Measurements from ENCODE around the gene PTPRA. TPM values are rescaled to one million over a fixed set of nuclear protein-coding genes. Genes with fewer than 3 reads are reported as not detected.

PTPRA gene
- total RNA-seq, 4 donors from 2014 or later, result 73.4 to 110 (median 93.1) TPM

GRCh38 chr20:3082955-3083952 lies 210.0 kb downstream of the PTPRA start:
- Histone ChIP-seq H3K4me3 (replicated peaks in 1 of 3) (peak overlapping the region in 1 of 3 donors; percentile 15), H3K4me1 (peaks cover 3 to 13% of the 10 kb centered on the region in 2 donors), H3K27me3 (peaks cover 7% of the 10 kb centered on the region), H3K36me3 (no peaks in the 10 kb centered on the region), H3K27ac (no peak overlapping the region), H3K9me3 (no peaks in the 10 kb centered on the region)
- 15 to 44% methylated on average over 20 to 31 of the region's 76 CpGs for WGBS, 2 donors
- intact Hi-C loops (cut with DNase I), result no loop called here
- no peak for DNase-seq
- TF ChIP-seq, protein P1, sequence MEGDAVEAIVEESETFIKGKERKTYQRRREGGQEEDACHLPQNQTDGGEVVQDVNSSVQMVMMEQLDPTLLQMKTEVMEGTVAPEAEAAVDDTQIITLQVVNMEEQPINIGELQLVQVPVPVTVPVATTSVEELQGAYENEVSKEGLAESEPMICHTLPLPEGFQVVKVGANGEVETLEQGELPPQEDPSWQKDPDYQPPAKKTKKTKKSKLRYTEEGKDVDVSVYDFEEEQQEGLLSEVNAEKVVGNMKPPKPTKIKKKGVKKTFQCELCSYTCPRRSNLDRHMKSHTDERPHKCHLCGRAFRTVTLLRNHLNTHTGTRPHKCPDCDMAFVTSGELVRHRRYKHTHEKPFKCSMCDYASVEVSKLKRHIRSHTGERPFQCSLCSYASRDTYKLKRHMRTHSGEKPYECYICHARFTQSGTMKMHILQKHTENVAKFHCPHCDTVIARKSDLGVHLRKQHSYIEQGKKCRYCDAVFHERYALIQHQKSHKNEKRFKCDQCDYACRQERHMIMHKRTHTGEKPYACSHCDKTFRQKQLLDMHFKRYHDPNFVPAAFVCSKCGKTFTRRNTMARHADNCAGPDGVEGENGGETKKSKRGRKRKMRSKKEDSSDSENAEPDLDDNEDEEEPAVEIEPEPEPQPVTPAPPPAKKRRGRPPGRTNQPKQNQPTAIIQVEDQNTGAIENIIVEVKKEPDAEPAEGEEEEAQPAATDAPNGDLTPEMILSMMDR (IDR thresholded peaks at IDR 0.05), result no peak
- TF ChIP-seq POLR2A (IDR thresholded peaks at IDR 0.05), result no peak

- Histone ChIP-seq H3K27me3 (peaks cover 7% of the 10 kb centered on the region), H3K36me3 (no peaks in the 10 kb centered on the region), H3K4me1 (peaks cover 3 to 13% of the 10 kb centered on the region in 2 donors), H3K27ac (no peak within 1 kb of the TSS), H3K9me3 (no peaks in the 10 kb centered on the region), H3K4me3 (replicated peaks in 1 of 3) (no peak within 1 kb of the TSS)
- DNase-seq, result no peak
- TF ChIP-seq POLR2A (IDR thresholded peaks at IDR 0.05), result no peak
- TF ChIP-seq, protein P1 (IDR thresholded peaks at IDR 0.05), result no peak
- intact Hi-C loops (cut with DNase I), result no loop called here
- 86 to 87% methylated on average over 21 to 27 of the region's 28 CpGs for WGBS, 2 donors
Measured at GRCh38 chr20:3084283-3084985, 211.2 kb downstream of the PTPRA start, which contains the start of gene AVP. Gene AVP, minus strand, starts transcription at chr20:3084724. Its CDS starts 50 bp downstream, at chr20:3084674.

- WGBS, 2 donors, result 92 to 94% methylated on average over 7 of the region's 7 CpGs
- Histone ChIP-seq H3K27me3 (peaks cover 7% of the 10 kb centered on the region), H3K9me3 (no peaks in the 10 kb centered on the region), H3K4me1 (peaks cover 3 to 13% of the 10 kb centered on the region in 2 donors), H3K36me3 (no peaks in the 10 kb centered on the region), H3K27ac (no peak overlapping the region), H3K4me3 (replicated peaks in 1 of 3) (no peak overlapping the region)
- no peak for TF ChIP-seq POLR2A (IDR thresholded peaks at IDR 0.05)
- TF ChIP-seq, protein P1 (IDR thresholded peaks at IDR 0.05), result no peak
- DNase-seq, result no peak
- intact Hi-C loops (cut with DNase I), result no loop called here
Measured at GRCh38 chr20:3084986-3085360, 211.7 kb downstream of the PTPRA start.

DNA sequence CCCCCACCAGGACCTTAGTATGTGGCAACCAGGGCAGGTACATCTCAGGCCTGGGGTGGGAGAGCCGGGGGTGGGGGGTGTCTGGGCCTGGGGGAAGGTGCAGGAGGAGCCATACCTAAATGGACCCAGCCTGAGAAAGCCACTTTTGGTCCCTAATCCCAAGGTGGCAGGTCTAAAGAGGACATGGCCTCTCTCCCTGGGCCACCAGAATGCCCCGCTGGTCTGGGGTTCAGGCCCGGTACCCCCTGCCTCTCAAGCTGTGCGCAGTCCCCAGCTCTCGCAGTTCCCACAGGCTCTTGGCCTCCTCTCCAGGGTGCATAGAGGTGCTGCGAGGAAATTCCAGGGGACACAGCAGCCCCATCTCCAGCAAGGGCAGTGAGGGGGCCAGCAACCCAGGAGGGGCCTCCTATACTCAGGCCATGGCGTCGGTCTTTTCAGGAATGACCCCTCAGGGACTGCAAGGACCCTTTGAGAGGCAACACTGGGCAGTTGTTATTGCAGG lies 212.3 kb downstream of the PTPRA start:
- no peak overlapping the region for H3K4me3 ChIP-seq (replicated peaks in 1 of 3)
- H3K4me1 ChIP-seq, result peaks cover 3 to 13% of the 10 kb centered on the region in 2 donors
- DNase-seq, result no peak
- peaks cover 7% of the 10 kb centered on the region for H3K27me3 ChIP-seq
- no peak overlapping the region for H3K27ac ChIP-seq
- TF ChIP-seq POLR2A (IDR thresholded peaks at IDR 0.05), result no peak
- TF ChIP-seq, protein P1 (IDR thresholded peaks at IDR 0.05), result no peak
- intact Hi-C loops (cut with DNase I), result no loop called here
- no peaks in the 10 kb centered on the region for H3K9me3 ChIP-seq
- H3K36me3 ChIP-seq, result no peaks in the 10 kb centered on the region
- 93 to 100% methylated on average over 1 to 8 of the region's 8 CpGs for WGBS, 2 donors

Data from thyroid gland (tissue), 4 donors.